HPDE6-E6E7 (cell line): ENCODE results near the gene GC.
A peak's percentile ranks its signal among the peaks of the same experiment; 100 is the strongest.
"Not testable (repeated sequence)": the region's sequence is repeated elsewhere in the genome, so short reads cannot be mapped to it uniquely, and the experiment has no call there.

Experiments
- DNase-seq: peaks from one replicate; pipeline ENCODE4 v3.0.0; 2011; ENCODE audit warnings: missing footprints; ENCODE audit errors: extremely low spot score

The GC gene

DNA sequence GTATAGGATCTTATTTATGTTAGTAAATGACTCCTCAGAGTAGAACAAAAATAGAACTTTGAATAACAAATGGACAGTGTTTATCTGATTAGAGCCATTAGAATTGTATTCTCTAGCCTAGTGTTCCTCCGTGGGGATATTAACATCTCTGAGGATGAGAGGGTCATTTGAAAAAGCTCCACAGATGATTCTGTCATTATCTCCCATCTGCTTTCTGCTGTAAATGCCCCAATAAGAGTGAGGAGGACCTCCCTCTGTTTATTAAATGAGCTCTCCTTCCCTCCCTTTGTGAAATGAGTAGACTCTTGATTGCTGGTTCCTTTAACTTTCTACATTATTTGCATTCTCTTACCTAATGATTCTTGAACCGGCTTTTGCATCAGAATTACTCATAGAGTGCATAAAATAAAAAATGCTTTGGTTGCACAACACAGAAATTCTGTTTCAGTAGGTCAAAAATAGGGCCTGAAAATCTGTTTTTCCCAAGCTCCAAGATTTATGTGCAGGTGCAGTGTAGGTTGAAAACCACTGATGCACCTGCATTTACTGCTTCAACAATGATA, 18.0 kb downstream of the GC start:
- no peak for DNase-seq

- DNase-seq: no peak
Observed at GRCh38 chr4:71765350-71765749, 18.5 kb downstream of the GC start.

DNA sequence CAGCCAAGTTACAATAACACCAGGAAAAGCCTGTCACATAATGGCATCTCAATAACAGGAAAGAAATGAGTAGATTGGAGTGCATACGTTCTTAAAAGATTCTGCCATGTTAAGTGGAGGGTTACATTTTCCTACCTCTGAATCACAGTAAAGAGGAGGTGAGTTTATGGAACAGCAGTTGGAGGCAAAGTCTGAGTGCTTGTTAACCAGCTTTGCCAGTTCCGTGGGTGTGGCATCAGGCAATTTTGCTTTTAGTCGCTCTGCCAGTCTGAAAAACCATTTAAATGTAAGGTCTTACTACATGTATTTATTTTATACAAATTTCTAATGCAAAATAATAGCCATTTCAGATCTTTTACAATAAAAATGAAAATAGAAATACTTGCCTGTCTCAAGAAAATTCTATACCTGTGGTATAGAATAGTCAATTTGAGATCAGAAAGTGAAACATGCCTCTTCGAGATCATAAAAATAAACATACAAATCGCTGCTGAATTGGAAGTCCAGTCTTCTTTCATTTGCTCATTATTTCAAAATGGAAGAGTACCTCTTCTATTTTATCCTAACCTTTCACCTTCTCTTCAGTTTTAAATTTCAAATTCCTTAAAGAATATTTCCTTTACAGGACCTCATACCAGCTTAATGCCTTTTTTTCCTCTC, 31.4 kb downstream of the GC start:
- DNase-seq: no peak

DNA sequence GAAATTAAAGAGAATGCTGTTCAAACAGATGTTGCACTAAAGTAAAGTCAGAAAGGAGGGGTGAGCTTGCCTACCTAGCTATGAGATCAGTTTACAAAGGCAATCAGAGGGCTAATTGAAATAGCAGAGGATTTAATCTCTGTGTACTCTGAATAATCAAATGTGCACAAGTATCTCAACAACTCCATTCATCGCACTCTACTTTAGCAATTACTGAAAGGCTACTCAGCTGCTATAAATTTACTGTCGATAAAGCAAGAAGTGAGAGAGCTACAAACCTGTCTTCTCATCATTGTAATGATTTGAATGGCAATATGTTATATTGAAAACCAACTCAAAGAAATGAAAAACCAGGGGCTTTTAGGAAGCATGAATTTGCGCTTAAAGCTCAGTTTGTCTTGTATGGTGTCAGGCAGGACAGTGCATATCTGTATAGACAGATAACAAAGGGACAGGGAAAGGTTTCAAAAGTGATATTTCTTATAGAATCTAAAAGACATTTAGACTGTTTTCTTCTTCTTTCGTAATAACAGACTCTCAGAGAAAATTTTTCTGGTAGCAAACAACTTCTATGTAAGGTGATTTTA, 34.8 kb downstream of the GC start:
- DNase-seq: no peak

- DNase-seq: no peak
Observed at GRCh38 chr4:71746379-71746778, 37.5 kb downstream of the GC start.

GRCh38 chr4:71738782-71739181, 45.1 kb downstream of the GC start:
- not testable (repeated sequence) for DNase-seq

- peak; percentile 15 for DNase-seq
Observed at GRCh38 chr4:71732706-71733105, 51.2 kb downstream of the GC start.

GRCh38 chr4:71732066-71732465, 51.8 kb downstream of the GC start:
- no peak for DNase-seq

DNA sequence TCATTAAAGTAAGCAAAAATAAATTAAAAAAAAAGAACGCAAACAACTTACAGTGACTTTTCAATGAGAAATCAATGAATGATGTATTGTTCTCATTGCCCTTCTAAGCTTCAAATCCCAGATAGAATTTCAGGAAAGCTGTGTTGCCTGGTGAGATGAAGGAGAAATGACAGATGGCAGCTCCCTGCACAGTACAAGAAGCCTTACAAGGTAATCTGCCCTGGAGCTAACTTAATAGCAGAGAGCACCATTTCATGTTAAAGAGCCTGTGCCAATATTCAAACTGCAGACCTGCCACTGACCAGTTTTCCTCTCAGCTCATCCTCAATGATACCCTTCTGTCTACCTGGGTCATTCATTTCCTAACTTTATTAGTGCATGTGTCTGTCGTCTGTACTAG, 54.0 kb downstream of the GC start:
- DNase-seq: no peak

GRCh38 chr4:71713611-71714203, 70.2 kb downstream of the GC start:
- no peak for DNase-seq

DNA sequence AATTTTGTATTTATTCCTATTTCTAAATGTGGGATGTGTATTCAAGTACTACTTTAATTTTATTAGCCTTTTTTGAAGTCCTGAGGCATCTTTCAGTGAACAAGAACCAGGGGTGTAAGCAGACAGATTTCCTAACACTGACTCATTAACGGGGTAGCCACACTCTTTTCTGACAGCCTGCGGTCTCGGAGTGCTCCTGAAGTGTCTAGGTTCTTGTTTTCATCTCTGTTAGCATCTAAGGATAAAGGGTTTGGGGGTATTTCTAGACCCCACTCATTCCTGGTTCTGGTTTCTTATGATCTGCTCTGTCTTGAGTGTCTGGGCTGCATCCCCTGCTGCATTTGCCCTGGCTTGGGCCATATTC, 71.9 kb downstream of the GC start:
- no peak for DNase-seq

DNA sequence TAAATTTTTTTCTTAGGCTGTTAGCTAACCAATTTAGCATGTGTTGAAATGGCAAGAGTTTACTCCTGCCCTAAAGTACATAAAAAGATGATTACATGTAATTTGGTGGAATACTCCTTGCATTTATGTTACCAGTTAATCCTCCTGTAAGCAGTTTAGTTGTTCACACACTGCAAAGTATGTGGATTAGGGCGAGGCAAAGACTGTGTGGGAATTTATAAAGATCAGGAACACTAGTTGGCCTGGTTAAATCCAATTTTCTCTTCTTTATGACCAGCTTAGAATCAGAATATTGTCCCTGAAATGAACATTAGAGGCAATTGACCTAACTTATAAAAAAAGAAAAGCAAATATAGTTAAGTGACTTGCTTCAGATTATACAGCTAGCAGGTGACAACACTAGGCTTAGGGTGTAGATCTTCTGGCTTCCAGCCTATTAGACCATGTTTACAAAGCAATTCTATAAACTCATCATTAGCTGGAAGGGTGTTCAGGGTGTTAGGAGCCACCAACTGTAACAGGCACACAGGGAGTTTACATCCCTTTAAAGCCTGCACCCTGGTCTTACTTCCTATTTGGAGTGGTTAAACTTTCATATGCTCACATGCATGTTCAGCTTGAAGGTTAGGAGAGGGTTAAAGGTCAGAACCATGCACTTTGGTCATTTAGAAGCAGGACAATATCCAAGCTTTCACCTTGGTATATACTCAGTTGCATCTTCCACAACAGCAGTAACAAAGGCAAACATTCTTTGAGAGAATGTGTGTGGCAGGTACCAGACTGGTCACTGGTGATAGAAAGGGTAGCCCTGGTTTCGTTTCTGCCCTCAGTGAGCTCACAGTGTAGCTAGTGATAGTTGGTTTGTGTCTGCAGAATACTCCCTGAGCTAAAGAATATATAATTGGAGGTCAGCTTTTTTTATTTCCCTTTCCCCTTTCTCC, 72.6 kb downstream of the GC start:
- no peak for DNase-seq

DNA sequence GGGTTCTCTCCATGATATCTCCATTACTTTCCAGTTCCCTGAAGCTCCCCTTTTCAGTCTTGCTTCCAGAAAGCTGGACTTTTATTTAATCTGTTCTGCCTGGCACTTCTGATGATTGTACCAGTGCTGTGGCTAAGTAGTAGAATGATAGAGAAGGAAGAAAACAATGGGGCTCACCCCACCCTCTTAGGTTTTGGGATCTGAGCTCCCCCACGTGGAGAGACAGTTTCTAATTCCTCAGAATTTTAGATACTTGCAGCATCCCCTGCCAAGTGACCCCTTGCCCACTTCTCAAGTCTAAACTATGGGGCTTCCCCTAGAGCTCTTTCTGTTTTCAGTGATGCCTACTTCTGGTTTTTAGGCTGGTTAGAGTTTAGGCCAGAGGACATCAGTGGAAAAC, 73.9 kb downstream of the GC start:
- DNase-seq: no peak

- no peak for DNase-seq
Observed at GRCh38 chr4:71698141-71698540, 85.7 kb downstream of the GC start.

- DNase-seq: no peak
Observed at GRCh38 chr4:71697031-71697430, 86.8 kb downstream of the GC start.

- DNase-seq: no peak
Observed at GRCh38 chr4:71694961-71695360, 88.9 kb downstream of the GC start.

- DNase-seq: no peak
Observed at GRCh38 chr4:71692963-71693362, 90.9 kb downstream of the GC start.

DNA sequence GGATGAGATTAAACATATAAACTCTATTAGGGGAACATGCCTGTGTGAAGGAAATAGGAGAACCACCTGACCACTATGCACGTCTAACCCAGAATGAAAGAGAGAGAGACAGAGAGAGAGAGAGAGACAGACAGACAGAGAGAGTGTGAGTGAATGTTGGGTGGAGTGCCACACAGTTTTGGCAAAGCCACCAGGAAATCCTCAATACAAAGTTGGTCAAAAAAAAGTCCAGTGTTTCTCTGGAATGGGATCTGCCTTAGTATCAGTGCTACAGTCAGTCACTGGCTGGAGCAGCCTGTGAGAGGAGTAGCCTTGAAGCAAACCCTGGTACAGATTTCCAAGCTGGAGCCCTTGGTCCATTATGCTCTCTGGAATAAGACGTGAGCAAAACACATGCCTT, 91.7 kb downstream of the GC start:
- no peak for DNase-seq
